CD4-positive, alpha-beta T cell treated with Interleukin-6 for 4 hours (primary cell): Measurements from ENCODE around the gene GTF3C2.
A peak's percentile ranks its signal among the peaks of the same experiment; 100 is the strongest.
"Not testable (repeated sequence)": the region's sequence is repeated elsewhere in the genome, so short reads cannot be mapped to it uniquely, and the experiment has no call there.

Experiments used
- DNase-seq: peaks from one replicate; pipeline ENCODE4 v3.0.0-alpha.2; 2020; ENCODE audit warnings: mixed read lengths

The GTF3C2 gene

GRCh38 chr2:27319839-27320238 lies 36.7 kb downstream of the GTF3C2 start:
- DNase-seq: not testable (repeated sequence)

DNA sequence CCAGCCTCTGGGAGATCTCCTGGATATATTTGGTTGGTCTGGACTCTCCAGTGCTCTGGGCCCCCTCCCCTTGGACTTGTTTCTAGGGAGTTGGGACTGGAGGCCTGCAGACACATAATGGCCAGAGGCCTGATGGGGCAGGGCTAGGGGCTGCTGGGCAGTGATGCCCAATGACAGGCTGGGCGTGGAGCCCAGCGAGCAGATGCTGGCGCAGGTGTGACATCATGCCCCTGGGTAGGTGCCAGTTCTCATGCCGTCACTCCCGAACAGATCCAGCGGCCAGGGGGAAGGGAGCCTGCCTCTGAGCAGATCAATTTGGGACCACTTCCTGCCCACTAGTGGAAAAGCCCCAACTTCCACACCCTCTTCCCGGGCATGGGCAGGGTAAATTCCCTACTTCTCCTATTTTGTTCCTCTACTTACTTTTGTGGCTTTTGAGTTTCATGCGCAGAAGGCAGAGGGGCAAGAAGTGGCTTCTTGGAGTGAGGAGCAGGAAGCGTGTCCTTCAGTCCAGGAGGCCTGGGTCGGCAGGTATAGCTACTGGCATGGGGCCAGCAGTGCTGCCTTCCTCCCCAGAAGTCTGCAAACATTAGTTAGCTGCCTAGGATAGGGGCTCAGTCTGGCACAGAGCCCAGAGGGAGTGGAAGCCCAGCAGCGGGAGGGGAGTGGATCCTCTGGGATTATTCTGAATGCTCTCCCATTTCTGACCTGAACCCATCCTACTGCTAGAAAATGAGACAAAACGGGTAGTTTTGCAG lies 39.7 kb downstream of the GTF3C2 start:
- DNase-seq: no peak

GRCh38 chr2:27315122-27315521 lies 41.4 kb downstream of the GTF3C2 start:
- no peak for DNase-seq

- DNase-seq: no peak
Measured at GRCh38 chr2:27314709-27315108, 41.9 kb downstream of the GTF3C2 start.

- no peak for DNase-seq
Measured at GRCh38 chr2:27313882-27314645, 42.5 kb downstream of the GTF3C2 start.

DNA sequence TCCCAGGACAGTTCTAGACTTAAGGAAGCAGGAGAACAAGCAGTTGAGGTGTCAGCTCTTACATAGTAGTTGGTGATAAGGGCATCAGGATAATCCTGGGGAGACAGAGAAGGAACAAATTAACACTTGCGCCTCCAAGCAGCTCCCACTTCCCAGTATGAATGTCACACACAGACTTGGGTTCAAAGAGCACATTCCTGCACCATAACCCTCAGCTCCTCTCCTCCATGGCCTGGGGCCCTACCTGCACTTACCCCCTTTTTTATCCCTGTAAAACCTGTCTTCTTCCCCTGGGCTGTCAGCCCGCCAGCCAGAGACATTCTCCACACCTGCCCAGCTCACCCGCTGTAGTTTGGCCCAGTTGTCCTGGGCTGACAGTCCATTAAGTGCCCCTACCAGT lies 44.4 kb downstream of the GTF3C2 start:
- DNase-seq: no peak

GRCh38 chr2:27309651-27310050 lies 46.9 kb downstream of the GTF3C2 start:
- no peak for DNase-seq

- DNase-seq: no peak
Measured at GRCh38 chr2:27308359-27308881, 48.1 kb downstream of the GTF3C2 start, which contains the start of gene UCN. Gene UCN (minus strand): TSS chr2:27308445. CDS start chr2:27307895, 550 bp downstream.

GRCh38 chr2:27307545-27308358 lies 48.8 kb downstream of the GTF3C2 start:
- DNase-seq: no peak

DNA sequence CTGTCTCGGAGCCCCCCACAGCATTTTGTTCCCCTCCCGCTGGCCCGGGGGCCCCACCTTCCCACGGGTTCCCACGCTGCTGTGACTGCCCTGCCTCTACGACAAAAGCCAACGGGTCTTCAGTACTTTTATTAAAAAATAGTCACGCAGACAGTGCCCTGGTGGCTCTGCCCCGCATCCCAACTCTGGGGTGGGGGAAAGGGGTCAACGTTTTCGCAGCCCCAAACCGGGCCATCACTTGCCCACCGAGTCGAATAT lies 49.3 kb downstream of the GTF3C2 start:
- DNase-seq: no peak

DNA sequence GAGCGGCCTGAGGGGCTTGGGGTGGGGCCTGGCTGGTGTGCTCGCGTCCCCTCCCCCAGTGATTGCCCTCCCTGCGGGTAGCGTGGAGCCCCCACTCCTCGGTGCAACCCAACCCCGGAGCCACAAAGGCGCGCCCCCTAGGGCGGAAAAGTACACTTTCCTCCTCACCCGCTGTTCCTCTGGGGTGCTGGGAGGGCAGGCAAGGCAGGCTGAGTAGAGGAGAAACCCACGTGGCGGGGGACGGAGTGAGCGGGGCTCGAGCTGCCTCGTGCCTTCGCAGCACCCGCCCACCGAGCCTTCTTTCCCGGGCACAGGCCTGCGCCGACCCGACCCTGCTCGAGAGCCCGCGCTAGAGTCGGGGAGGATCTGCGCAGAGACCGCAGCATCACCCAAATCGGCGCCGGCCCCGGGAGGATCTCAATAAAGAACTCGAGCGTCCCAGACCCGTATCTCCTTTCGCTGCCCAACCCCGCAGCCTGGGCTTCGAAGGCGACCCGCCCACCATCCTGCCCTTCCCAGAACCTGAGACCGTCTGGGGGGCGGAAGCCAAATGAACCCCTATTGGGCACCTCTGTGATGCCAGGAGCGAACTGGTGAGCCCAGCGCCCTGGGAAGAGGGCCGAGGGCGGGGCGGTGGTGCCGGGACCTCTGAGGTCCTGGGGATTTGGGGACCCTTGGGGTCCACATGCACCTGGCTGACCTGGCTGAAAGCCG lies 49.8 kb downstream of the GTF3C2 start:
- peak; percentile 30 for DNase-seq

DNA sequence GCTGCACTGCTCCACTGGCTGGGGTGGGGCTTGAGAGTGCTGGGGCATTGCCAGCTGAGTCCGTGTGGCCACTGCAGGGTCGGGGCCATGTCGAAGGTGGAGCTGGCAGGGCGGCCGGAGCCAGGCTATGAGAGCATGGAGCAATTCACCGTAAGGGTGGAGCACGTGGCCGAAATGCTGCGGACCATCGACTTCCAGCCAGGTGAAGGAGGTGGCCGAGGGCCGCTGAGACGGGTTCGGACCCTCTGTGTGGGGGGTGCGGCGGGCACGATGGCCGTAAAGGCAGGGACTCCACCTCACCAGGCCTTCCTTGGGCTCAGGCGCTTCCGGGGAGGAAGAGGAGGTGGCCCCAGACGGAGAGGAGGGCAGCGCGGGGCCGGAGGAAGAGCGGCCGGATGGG lies 50.4 kb downstream of the GTF3C2 start:
- DNase-seq: no peak

GRCh38 chr2:27305516-27305915 lies 51.0 kb downstream of the GTF3C2 start:
- no peak for DNase-seq

- no peak for DNase-seq
Measured at GRCh38 chr2:27304488-27305240, 51.9 kb downstream of the GTF3C2 start.

- DNase-seq: peak; percentile 63
Measured at GRCh38 chr2:27303093-27304025, 53.2 kb downstream of the GTF3C2 start.

GRCh38 chr2:27300606-27301005 lies 56.0 kb downstream of the GTF3C2 start:
- not testable (repeated sequence) for DNase-seq

GRCh38 chr2:27298391-27299080 lies 58.0 kb downstream of the GTF3C2 start:
- no peak for DNase-seq

DNA sequence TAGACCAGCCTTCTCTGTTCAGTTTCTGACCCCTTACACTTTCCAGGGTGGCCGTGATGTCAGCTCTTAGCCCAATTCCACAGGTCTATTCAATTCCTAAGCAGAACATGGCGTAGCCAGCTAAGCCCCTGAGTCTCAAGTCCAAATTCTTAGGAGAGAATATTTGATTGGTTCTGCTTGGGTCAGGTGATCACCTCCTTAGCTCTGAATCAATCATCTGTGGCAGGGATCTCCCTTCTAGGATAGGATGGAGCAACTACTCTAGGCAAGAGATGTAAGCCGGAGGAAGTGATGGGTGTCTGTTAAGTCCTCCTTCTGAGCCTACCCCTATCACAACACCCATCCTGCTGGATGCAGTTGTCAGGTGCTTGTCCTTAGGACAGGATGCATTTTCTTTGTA lies 59.4 kb downstream of the GTF3C2 start:
- DNase-seq: no peak

DNA sequence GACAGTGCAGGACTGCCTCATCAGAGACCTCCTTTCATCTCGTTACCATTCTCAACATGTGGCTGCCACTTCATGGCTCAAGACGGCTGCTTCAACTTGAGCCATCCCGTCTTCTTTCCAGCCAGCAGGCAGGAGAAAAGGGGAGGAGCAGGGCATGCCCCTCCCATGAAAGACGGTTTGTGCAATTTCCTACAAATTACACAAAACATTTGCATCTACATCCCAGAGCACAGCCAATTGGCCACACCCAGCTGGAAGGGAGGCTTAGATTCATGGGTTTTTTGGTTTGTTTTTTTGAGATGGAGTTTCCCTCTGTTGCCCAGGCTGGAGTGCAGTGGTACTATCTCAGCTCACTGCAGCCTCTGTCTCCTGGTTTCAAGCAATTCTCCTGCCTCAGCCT lies 60.1 kb downstream of the GTF3C2 start:
- DNase-seq: no peak

DNA sequence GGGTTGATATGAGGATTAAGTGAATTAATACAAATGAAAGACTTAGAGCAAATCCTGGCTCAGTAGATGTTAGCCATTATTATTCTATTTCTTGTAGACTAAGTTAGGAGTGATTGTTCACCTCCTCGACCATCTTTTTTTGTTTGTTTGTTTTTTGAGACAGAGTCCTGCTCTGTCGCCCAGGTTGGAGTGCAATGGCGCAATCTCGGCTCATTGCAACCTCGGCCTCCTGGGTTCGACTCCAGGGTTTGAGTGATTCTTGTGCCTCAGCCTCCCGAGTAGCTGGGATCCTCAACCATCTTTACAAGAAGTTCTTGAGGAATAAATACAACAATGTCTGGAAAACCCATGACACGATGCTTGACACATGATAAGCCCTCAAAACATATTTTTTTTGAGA lies 61.6 kb downstream of the GTF3C2 start:
- no peak for DNase-seq
